ENCODE results near the gene DLG1.

Gene DLG1

GRCh38 chr3:197007296-197007940 is 291.0 kb downstream of the DLG1 start:
- no peaks in the 10 kb centered on the region for H3K36me3 ChIP-seq (replicated peaks; ENCODE audit: insufficient read depth, low read length)
- no peak overlapping the region for H2AFZ ChIP-seq (ENCODE audit: low read length)
- no peak for DNase-seq
- H3K9me3 ChIP-seq (replicated peaks; ENCODE audit: insufficient read depth, low read length): no peaks in the 10 kb centered on the region
- H3K4me1 ChIP-seq (ENCODE audit: low read length): peaks cover 10% of the 10 kb centered on the region
- no peak for TF ChIP-seq EZH2 (optimal IDR thresholded peaks at IDR 0.05; ENCODE audit: low read depth, low read length)
- TF ChIP-seq EZH2phosphoT487 (IDR thresholded peaks at IDR 0.05; ENCODE audit: low read length): no peak
- TF ChIP-seq, protein P1, sequence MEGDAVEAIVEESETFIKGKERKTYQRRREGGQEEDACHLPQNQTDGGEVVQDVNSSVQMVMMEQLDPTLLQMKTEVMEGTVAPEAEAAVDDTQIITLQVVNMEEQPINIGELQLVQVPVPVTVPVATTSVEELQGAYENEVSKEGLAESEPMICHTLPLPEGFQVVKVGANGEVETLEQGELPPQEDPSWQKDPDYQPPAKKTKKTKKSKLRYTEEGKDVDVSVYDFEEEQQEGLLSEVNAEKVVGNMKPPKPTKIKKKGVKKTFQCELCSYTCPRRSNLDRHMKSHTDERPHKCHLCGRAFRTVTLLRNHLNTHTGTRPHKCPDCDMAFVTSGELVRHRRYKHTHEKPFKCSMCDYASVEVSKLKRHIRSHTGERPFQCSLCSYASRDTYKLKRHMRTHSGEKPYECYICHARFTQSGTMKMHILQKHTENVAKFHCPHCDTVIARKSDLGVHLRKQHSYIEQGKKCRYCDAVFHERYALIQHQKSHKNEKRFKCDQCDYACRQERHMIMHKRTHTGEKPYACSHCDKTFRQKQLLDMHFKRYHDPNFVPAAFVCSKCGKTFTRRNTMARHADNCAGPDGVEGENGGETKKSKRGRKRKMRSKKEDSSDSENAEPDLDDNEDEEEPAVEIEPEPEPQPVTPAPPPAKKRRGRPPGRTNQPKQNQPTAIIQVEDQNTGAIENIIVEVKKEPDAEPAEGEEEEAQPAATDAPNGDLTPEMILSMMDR (IDR thresholded peaks at IDR 0.05; ENCODE audit: low read length): no peak
- H3K4me3 ChIP-seq (ENCODE audit: low read length): no peak overlapping the region
- H3K9me2 ChIP-seq (replicated peaks; ENCODE audit: insufficient read depth, low read length): no peaks in the 10 kb centered on the region
- H3K9ac ChIP-seq (ENCODE audit: low read length): no peak overlapping the region
- no peaks in the 10 kb centered on the region; the same call in 1 of the 2 replicates for H3K79me2 ChIP-seq (ENCODE audit: low read length)
- H3K27ac ChIP-seq (ENCODE audit: low read length): no peak overlapping the region
- no peak overlapping the region for H3K4me2 ChIP-seq (ENCODE audit: low read depth, low read length)
- no peaks in the 10 kb centered on the region for H4K20me1 ChIP-seq (ENCODE audit: insufficient read depth, low read length)
- no peaks in the 10 kb centered on the region for H3K27me3 ChIP-seq (replicated peaks; ENCODE audit: insufficient read depth, low read length)
- H3F3A ChIP-seq (ENCODE audit: insufficient read depth, low read length): peaks cover 15% of the 10 kb centered on the region

DNA sequence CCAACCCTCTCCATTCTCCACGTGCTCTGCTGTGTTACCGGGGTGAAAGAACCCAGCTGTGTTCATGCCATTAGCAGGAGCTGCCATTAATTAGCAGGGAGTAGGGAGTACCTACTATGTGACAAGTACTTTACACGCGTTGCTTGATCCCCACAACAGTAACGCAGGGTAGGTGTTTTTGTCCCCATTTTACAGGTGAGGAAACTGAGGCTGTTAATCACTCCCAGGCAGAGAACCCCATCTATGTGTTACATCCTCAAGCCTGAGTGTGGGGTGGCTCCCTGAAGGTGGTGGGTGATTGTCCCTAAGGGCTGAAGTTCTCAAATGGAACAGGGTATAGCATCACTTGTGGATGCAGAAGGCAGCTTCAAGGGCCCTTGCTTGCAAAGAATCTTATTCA is 291.6 kb downstream of the DLG1 start:
- H3K36me3 ChIP-seq (replicated peaks; ENCODE audit: insufficient read depth, low read length): no peaks in the 10 kb centered on the region
- H4K20me1 ChIP-seq (ENCODE audit: insufficient read depth, low read length): no peaks in the 10 kb centered on the region
- H3K9ac ChIP-seq (ENCODE audit: low read length): no peak overlapping the region
- H3K27me3 ChIP-seq (replicated peaks; ENCODE audit: insufficient read depth, low read length): no peaks in the 10 kb centered on the region
- peaks cover 2% of the 10 kb centered on the region; the same call in 1 of the 2 replicates for H3K79me2 ChIP-seq (ENCODE audit: low read length)
- peaks cover 10% of the 10 kb centered on the region for H3K4me1 ChIP-seq (ENCODE audit: low read length)
- H3K9me2 ChIP-seq (replicated peaks; ENCODE audit: insufficient read depth, low read length): no peaks in the 10 kb centered on the region
- no peak overlapping the region for H3K27ac ChIP-seq (ENCODE audit: low read length)
- no peak overlapping the region for H2AFZ ChIP-seq (ENCODE audit: low read length)
- DNase-seq: no peak
- H3K4me3 ChIP-seq (ENCODE audit: low read length): no peak overlapping the region
- no peak overlapping the region for H3K4me2 ChIP-seq (ENCODE audit: low read depth, low read length)
- TF ChIP-seq EZH2phosphoT487 (IDR thresholded peaks at IDR 0.05; ENCODE audit: low read length): no peak
- TF ChIP-seq, protein P1 (IDR thresholded peaks at IDR 0.05; ENCODE audit: low read length): no peak
- TF ChIP-seq EZH2 (optimal IDR thresholded peaks at IDR 0.05; ENCODE audit: low read depth, low read length): no peak
- H3F3A ChIP-seq (ENCODE audit: insufficient read depth, low read length): peaks cover 20% of the 10 kb centered on the region
- H3K9me3 ChIP-seq (replicated peaks; ENCODE audit: insufficient read depth, low read length): no peaks in the 10 kb centered on the region

DNA sequence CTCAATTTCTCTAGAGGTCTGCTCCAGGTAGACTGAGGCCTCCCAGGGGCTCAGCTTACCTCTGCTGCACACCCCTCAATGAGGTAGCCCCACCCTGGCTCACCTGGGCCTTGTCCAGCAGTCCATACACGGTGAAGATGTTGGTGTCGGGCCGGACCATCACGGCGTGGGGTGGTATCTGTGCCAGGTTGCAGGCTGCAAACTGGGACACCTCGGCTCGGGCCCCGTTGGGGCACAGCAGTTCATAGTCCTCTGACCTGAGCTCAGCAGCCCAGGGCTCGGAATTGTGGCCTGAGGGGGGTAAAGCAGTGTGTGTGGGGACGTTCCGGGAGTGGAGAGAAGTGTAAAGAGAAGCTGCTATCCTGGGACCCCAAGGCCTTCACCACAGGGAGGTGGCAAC is 292.0 kb downstream of the DLG1 start:
- no peak overlapping the region for H3K4me3 ChIP-seq (ENCODE audit: low read length)
- no peak overlapping the region for H2AFZ ChIP-seq (ENCODE audit: low read length)
- peaks cover 10% of the 10 kb centered on the region for H3K4me1 ChIP-seq (ENCODE audit: low read length)
- H3K27me3 ChIP-seq (replicated peaks; ENCODE audit: insufficient read depth, low read length): no peaks in the 10 kb centered on the region
- no peak overlapping the region for H3K27ac ChIP-seq (ENCODE audit: low read length)
- TF ChIP-seq EZH2phosphoT487 (IDR thresholded peaks at IDR 0.05; ENCODE audit: low read length) (no peak), EZH2 (optimal IDR thresholded peaks at IDR 0.05; ENCODE audit: low read depth, low read length) (no peak)
- TF ChIP-seq, protein P1 (IDR thresholded peaks at IDR 0.05; ENCODE audit: low read length): no peak
- H3K9me2 ChIP-seq (replicated peaks; ENCODE audit: insufficient read depth, low read length): no peaks in the 10 kb centered on the region
- H3K9ac ChIP-seq (ENCODE audit: low read length): no peak overlapping the region
- DNase-seq: no peak
- peaks cover 6% of the 10 kb centered on the region; the same call in 1 of the 2 replicates for H3K79me2 ChIP-seq (ENCODE audit: low read length)
- H4K20me1 ChIP-seq (ENCODE audit: insufficient read depth, low read length): no peaks in the 10 kb centered on the region
- H3K4me2 ChIP-seq (ENCODE audit: low read depth, low read length): no peak overlapping the region
- H3K36me3 ChIP-seq (replicated peaks; ENCODE audit: insufficient read depth, low read length): no peaks in the 10 kb centered on the region
- H3F3A ChIP-seq (ENCODE audit: insufficient read depth, low read length): peaks cover 20% of the 10 kb centered on the region
- H3K9me3 ChIP-seq (replicated peaks; ENCODE audit: insufficient read depth, low read length): no peaks in the 10 kb centered on the region

Data from MM.1S (cell line).